Heart left ventricle (tissue), 16 donors: ENCODE measurements around the gene OR7A10. TPM values are rescaled to one million over a fixed set of nuclear protein-coding genes. Genes with fewer than 3 reads are reported as not detected.

Source experiments
- ATAC-seq, 4 donors: fragments of 200-7000 bp; cut with Tn5 transposase; one replicate each; pipeline ENCODE4 v1.9.1; 2020 to 2022; ENCODE audit warnings: moderate library complexity in 4 of 4, mild to moderate bottlenecking in 3 of 4, moderate number of reproducible peaks in 1 of 4
- DNase-seq, 5 donors: peaks; one replicate each; pipeline ENCODE4 v3.0.0-alpha.2; 2020
- H3K27ac ChIP-seq, 12 donors: fragments of 200-600 bp; sonication (generic) in 4 of 12; one replicate each; pipeline versions ENCODE4 v1.5.0 to v1.8.0; 2016 to 2022; ENCODE audit warnings: mild to moderate bottlenecking in 2 of 12
- H3K27me3 ChIP-seq, 9 donors: fragments of 200-600 bp; sonication (generic) in 2 of 9; one replicate each; pipeline versions ENCODE4 v1.5.1 to v1.8.0; 2016 to 2022; ENCODE audit warnings: mild to moderate bottlenecking in 3 of 9
- H3K36me3 ChIP-seq, 9 donors: fragments of 200-600 bp; sonication (generic) in 2 of 9; one replicate each; pipeline versions ENCODE4 v1.5.0 to v1.8.0; 2018 to 2022; ENCODE audit warnings: mild to moderate bottlenecking in 2 of 9
- H3K4me1 ChIP-seq, 12 donors: fragments of 200-600 bp; sonication (generic) in 4 of 12; one replicate each; pipeline versions ENCODE4 v1.5.0 to v1.8.0; 2016 to 2022; ENCODE audit warnings: mild to moderate bottlenecking in 3 of 12
- H3K4me3 ChIP-seq, 12 donors: fragments of 200-600 bp; sonication (generic) in 4 of 12; one replicate each; pipeline versions ENCODE4 v1.5.0 to v1.8.0; 2017 to 2022; ENCODE audit warnings: mild to moderate bottlenecking in 9 of 12, moderate library complexity in 4 of 12
- H3K9me3 ChIP-seq, 12 donors: fragments of 200-600 bp; sonication (generic) in 4 of 12; one replicate each; pipeline versions ENCODE4 v1.5.0 to v1.8.0; 2016 to 2022; ENCODE audit warnings: mild to moderate bottlenecking in 1 of 12
- CTCF ChIP-seq, 12 donors: fragments of 200-600 bp; sonication (generic) in 4 of 12; IDR thresholded peaks; one replicate each; pipeline versions ENCODE4 v1.5.0 to v1.8.0; 2018 to 2022; ENCODE audit warnings: antibody characterized with exemption in 12 of 12, mild to moderate bottlenecking in 5 of 12
- POLR2A ChIP-seq, 2 donors: fragments of 450-650 bp; IDR thresholded peaks; one replicate each; pipeline ENCODE4 v1.6.1; 2017; ENCODE audit warnings: antibody characterized with exemption in 2 of 2, mild to moderate bottlenecking in 2 of 2, moderate library complexity in 2 of 2
- WGBS, 4 donors: extraction: QIAGEN DNeasy Blood & Tissue Kit in 2 of 4; methylation state at CpG; one replicate each; pipeline versions ENCODE4 v1.1.5 to v1.1.7; 2013 to 2018; 5-methylcytosine and 5-hydroxymethylcytosine counted together
- intact Hi-C, 10 donors: fragments of 100-400 bp; cut with DNase I; formaldehyde crosslinking; loops; one replicate each; pipeline versions ENCODE4 v1.11.1 to v1.14.2; 2022
- polyA plus RNA-seq, 2 donors: library from polyadenylated mRNA; stranded (reverse); fragments of 200-250 nt; gene quantifications; one replicate each; pipeline ENCODE4 v1.2.3, GENCODE V29; 2013
- total RNA-seq, 9 donors: library from RNA; depleted of rRNA in 2 of 9; stranded (reverse); fragments of >200 nt in 2 of 9; fragmentation: NEBNext Ultra II Directional in 3 of 9; extraction: Animal tissue kit (Norgen Biotek cat#: 25700) in 3 of 9; gene quantifications; one replicate each; pipeline versions ENCODE4 v1.1.0 to v1.2.4, GENCODE V29; 2016 to 2023
- donor health status: ischemic (EF 13 %, LVEDD 7.1; RV severe dilation, severe dysfunction).
- donor health status: healthy with polysubstance abuse.
- donor health status: DM: no; HTN: yes; CAD: no.
- donor health status: DM: no; HTN: no; CAD: no.
- donor health status: ischemic (EF 25% LVEDD 6.9; RV normal size, moderate dysfunction).
- donor health status: ischemic (EF 25% LVEDD 5.7; RV mildly dilated, moderate dysfunction).
- donor health status: healthy.
- donor health status: DM: yes; HTN: yes; CAD: no.
- donor health status: ischemic (EF 35%, LVEDD 5.7; RV mildly dilated, moderate dysfunction).
- donor health status: nonischemic (EF 11% LVEDD 7.7; RV severe dilation, severe dysfunction).
- donor health status: DM: yes; HTN: yes; CAD: no.
- donor health status: PGD.
- donor health status: ischemic (EF 29% LVEDD 5.4; RV normal size, mild dysfunction).
- donor health status: nonischemic (EF 23%, LVEDD 6.1; RV moderate dilation, normal function).

The OR7A10 gene
- total and polyA plus RNA-seq, 11 donors = not detected

- no peak for DNase-seq
- intact Hi-C loops = loop anchor here in 1 of 10 donors (5.0 kb wide), 1 partner anchor 281 kb away; no protein-coding TSS in a partner anchor
- Histone ChIP-seq H3K9me3 (peaks cover 0 to 13% (median 0%) of the 10 kb centered on the region in 12 donors), H3K4me1 (no peaks in the 10 kb centered on the region), H3K36me3 (no peaks in the 10 kb centered on the region), H3K4me3 (no peak overlapping the region), H3K27ac (no peak overlapping the region), H3K27me3 (peaks cover 0 to 11% (median 0%) of the 10 kb centered on the region in 9 donors)
- TF ChIP-seq CTCF (IDR thresholded peaks at IDR 0.05) (peak in 10 of 12 donors; percentile 10 to 47 (median 28)), POLR2A (IDR thresholded peaks at IDR 0.05) (no peak)
- 75 to 83% (median 80%) methylated on average over 4 of the region's 4 CpGs for WGBS, 4 donors
- no peak for ATAC-seq
These were observed 23.0 kb upstream of the OR7A10 start for GRCh38 chr19:14871619-14872230.

- Histone ChIP-seq H3K36me3 (no peaks in the 10 kb centered on the region), H3K4me3 (no peak overlapping the region), H3K27me3 (peaks cover 0 to 11% (median 0%) of the 10 kb centered on the region in 9 donors), H3K4me1 (no peaks in the 10 kb centered on the region), H3K9me3 (peaks cover 0 to 13% (median 0%) of the 10 kb centered on the region in 12 donors), H3K27ac (no peak overlapping the region)
- no peak for DNase-seq
- intact Hi-C loops = no loop called here
- no peak for ATAC-seq
- no peak for TF ChIP-seq POLR2A (IDR thresholded peaks at IDR 0.05)
- TF ChIP-seq CTCF (IDR thresholded peaks at IDR 0.05) = no peak
- 60 to 66% (median 64%) methylated on average over 5 of the region's 5 CpGs for WGBS, 4 donors
These were observed 19.8 kb upstream of the OR7A10 start for GRCh38 chr19:14868497-14868896.

- TF ChIP-seq POLR2A (IDR thresholded peaks at IDR 0.05) = no peak
- TF ChIP-seq CTCF (IDR thresholded peaks at IDR 0.05) = no peak
- Histone ChIP-seq H3K9me3 (peaks cover 0 to 9% (median 0%) of the 10 kb centered on the region in 12 donors), H3K4me3 (no peak overlapping the region), H3K27ac (no peak overlapping the region), H3K4me1 (no peaks in the 10 kb centered on the region), H3K36me3 (no peaks in the 10 kb centered on the region), H3K27me3 (peaks cover 0 to 4% (median 0%) of the 10 kb centered on the region in 9 donors)
- DNase-seq (no peak), ATAC-seq (peak in 2 of 4 donors; percentile 31 to 65)
- intact Hi-C loops = no loop called here
- WGBS, 4 donors = 48 to 63% (median 52%) methylated on average over 6 of the region's 6 CpGs
These were observed 5.1 kb downstream of the OR7A10 start for GRCh38 chr19:14843578-14843977.

- Histone ChIP-seq H3K27me3 (peaks cover 0 to 4% (median 0%) of the 10 kb centered on the region in 9 donors), H3K36me3 (no peaks in the 10 kb centered on the region), H3K4me1 (no peaks in the 10 kb centered on the region), H3K4me3 (no peak overlapping the region), H3K9me3 (peaks cover 0 to 9% (median 0%) of the 10 kb centered on the region in 12 donors), H3K27ac (no peak overlapping the region)
- WGBS, 4 donors = 37 to 53% (median 42%) methylated on average over 2 of the region's 2 CpGs
- intact Hi-C loops = no loop called here
- TF ChIP-seq POLR2A (IDR thresholded peaks at IDR 0.05) = no peak
- TF ChIP-seq CTCF (IDR thresholded peaks at IDR 0.05) = no peak
- no peak for DNase-seq
- no peak for ATAC-seq
These were observed 5.6 kb downstream of the OR7A10 start for GRCh38 chr19:14843169-14843568.
